GM23338 (cell line): ENCODE measurements around the gene LRRC4B. TPM values are rescaled to one million over a fixed set of nuclear protein-coding genes. Genes with fewer than 3 reads are reported as not detected.

Experiments used
- ATAC-seq: fragments of 200-7000 bp; cut with Tn5 transposase; 3 replicates; pipeline ENCODE4 v1.9.1; 2020
- DNase-seq: peaks from one replicate; pipeline ENCODE4 v3.0.0-alpha.2; 2015; ENCODE audit warnings: low spot score
- H2AFZ ChIP-seq: fragments of 200-600 bp; sonication (generic); 2 replicates; pipeline ENCODE4 v1.8.0; 2016; ENCODE audit warnings: antibody characterized with exemption, mild to moderate bottlenecking, moderate library complexity
- H3F3A ChIP-seq: fragments of 200-600 bp; sonication (generic); replicated peaks from 2 replicates; pipeline ENCODE4 v1.8.0; 2017; ENCODE audit warnings: antibody characterized with exemption, mixed run types, low read depth
- H3K27ac ChIP-seq: fragments of 200-600 bp; sonication (generic); 2 replicates; pipeline ENCODE4 v1.6.1; 2016; ENCODE audit warnings: low read depth
- H3K27me3 ChIP-seq: fragments of 200-600 bp; sonication (generic); 2 replicates; pipeline ENCODE4 v1.8.0; 2016; ENCODE audit warnings: mild to moderate bottlenecking, mixed run types, moderate library complexity; ENCODE audit not compliant: insufficient read depth
- H3K36me3 ChIP-seq: fragments of 200-600 bp; sonication (generic); 2 replicates; pipeline ENCODE4 v1.8.0; 2016; ENCODE audit warnings: mild to moderate bottlenecking; ENCODE audit not compliant: insufficient read depth
- H3K4me1 ChIP-seq: fragments of 200-600 bp; sonication (generic); 2 replicates; pipeline ENCODE4 v1.8.0; 2016; ENCODE audit warnings: mild to moderate bottlenecking, moderate library complexity; ENCODE audit not compliant: insufficient read depth
- H3K4me2 ChIP-seq: fragments of 200-600 bp; sonication (generic); 2 replicates; pipeline ENCODE4 v1.7.1; 2017; ENCODE audit warnings: mixed run types
- H3K4me3 ChIP-seq: fragments of 200-600 bp; sonication (generic); 2 replicates; pipeline ENCODE4 v1.6.1; 2016; ENCODE audit warnings: mixed run types
- H3K79me2 ChIP-seq: fragments of 200-600 bp; sonication (generic); replicated peaks from 2 replicates; pipeline ENCODE4 v1.8.0; 2017; ENCODE audit warnings: mild to moderate bottlenecking; ENCODE audit not compliant: insufficient read depth
- H3K9me2 ChIP-seq: fragments of 200-600 bp; sonication (generic); 2 replicates; pipeline ENCODE4 v1.8.0; 2017; ENCODE audit not compliant: insufficient read depth
- H4K20me1 ChIP-seq: fragments of 200-600 bp; sonication (generic); replicated peaks from 2 replicates; pipeline ENCODE4 v1.8.0; 2017; ENCODE audit warnings: mild to moderate bottlenecking; ENCODE audit not compliant: insufficient read depth
- H3K27ac Mint-ChIP-seq: 2 replicates; pipeline ENCODE4 v1.8.0; 2020; ENCODE audit warnings: inconsistent platforms, mild to moderate bottlenecking, moderate library complexity, mixed read lengths
- H3K27me3 Mint-ChIP-seq: 3 replicates; pipeline ENCODE4 v1.8.0; 2022; ENCODE audit warnings: low read depth, mild to moderate bottlenecking, moderate library complexity, mixed read lengths, inconsistent platforms; ENCODE audit not compliant: insufficient read depth, poor library complexity
- H3K36me3 Mint-ChIP-seq: 3 replicates; pipeline ENCODE4 v1.8.0; 2021; ENCODE audit warnings: low read depth, mild to moderate bottlenecking, inconsistent platforms, moderate library complexity, mixed read lengths
- H3K4me1 Mint-ChIP-seq: 3 replicates; pipeline ENCODE4 v1.8.0; 2020; ENCODE audit warnings: mild to moderate bottlenecking, inconsistent platforms, mixed read lengths
- H3K4me3 Mint-ChIP-seq: 3 replicates; pipeline ENCODE4 v1.8.0; 2021; ENCODE audit warnings: moderate library complexity, mild to moderate bottlenecking, inconsistent platforms, mixed read lengths
- H3K9me3 Mint-ChIP-seq: 3 replicates; pipeline ENCODE4 v1.8.0; 2020; ENCODE audit warnings: moderate library complexity, mild to moderate bottlenecking, inconsistent platforms, mixed read lengths
- EZH2phosphoT487 ChIP-seq: fragments of 200-600 bp; sonication (generic); IDR thresholded peaks from one replicate; pipeline ENCODE4 v1.8.1; 2018; ENCODE audit warnings: antibody characterized with exemption; ENCODE audit not compliant: unreplicated experiment
- JUNB ChIP-seq: IDR thresholded peaks from one replicate; pipeline ENCODE4 v1.6.1; 2016; ENCODE audit warnings: antibody characterized with exemption; ENCODE audit not compliant: unreplicated experiment
- ZNF114 ChIP-seq: fragments of 250-450 bp; sonication (Bioruptor Pico); IDR thresholded peaks from 2 replicates; pipeline ENCODE4 v1.5.0; 2020; ENCODE audit warnings: mild to moderate bottlenecking, moderate library complexity
- ZNF331 ChIP-seq: fragments of 250-450 bp; sonication (Bioruptor Pico); IDR thresholded peaks from 2 replicates; pipeline ENCODE4 v1.5.0; 2020; ENCODE audit warnings: low read depth, mild to moderate bottlenecking, moderate library complexity
- polyA plus RNA-seq: library from polyadenylated mRNA; unstranded; fragments of >200 nt; fragmentation: Nextera tagmentation; extraction: Ambion mirVana; gene quantifications from 2 replicates; pipeline ENCODE4 v1.2.1, GENCODE V29; 2016
- total RNA-seq: library from RNA; depleted of rRNA; stranded (reverse); fragments of >200 nt; shearing (Covaris generic); gene quantifications from 2 replicates; pipeline ENCODE4 v1.2.3, GENCODE V29; 2014
- TF ChIP-seq, protein P1 (sequence below): fragments of 250-450 bp; sonication (Bioruptor Pico); IDR thresholded peaks from 2 replicates; pipeline ENCODE4 v1.5.0; 2020; ENCODE audit warnings: mild to moderate bottlenecking, moderate library complexity
- TF ChIP-seq, protein P2 (sequence below), 2 experiments: fragments of 200-600 bp in 1 of 2; sonication (generic) in 1 of 2; conservative IDR thresholded peaks; 2 replicates each; pipeline versions ENCODE4 v1.5.1 to v1.6.1; 2016 to 2017; ENCODE audit warnings: antibody characterized with exemption in 2 of 2, low read depth in 2 of 2, mild to moderate bottlenecking in 2 of 2, moderate library complexity in 1 of 2

LRRC4B gene
- total and polyA plus RNA-seq, 2 experiments from 2014 or later, result 2.0 to 13.2 TPM

DNA sequence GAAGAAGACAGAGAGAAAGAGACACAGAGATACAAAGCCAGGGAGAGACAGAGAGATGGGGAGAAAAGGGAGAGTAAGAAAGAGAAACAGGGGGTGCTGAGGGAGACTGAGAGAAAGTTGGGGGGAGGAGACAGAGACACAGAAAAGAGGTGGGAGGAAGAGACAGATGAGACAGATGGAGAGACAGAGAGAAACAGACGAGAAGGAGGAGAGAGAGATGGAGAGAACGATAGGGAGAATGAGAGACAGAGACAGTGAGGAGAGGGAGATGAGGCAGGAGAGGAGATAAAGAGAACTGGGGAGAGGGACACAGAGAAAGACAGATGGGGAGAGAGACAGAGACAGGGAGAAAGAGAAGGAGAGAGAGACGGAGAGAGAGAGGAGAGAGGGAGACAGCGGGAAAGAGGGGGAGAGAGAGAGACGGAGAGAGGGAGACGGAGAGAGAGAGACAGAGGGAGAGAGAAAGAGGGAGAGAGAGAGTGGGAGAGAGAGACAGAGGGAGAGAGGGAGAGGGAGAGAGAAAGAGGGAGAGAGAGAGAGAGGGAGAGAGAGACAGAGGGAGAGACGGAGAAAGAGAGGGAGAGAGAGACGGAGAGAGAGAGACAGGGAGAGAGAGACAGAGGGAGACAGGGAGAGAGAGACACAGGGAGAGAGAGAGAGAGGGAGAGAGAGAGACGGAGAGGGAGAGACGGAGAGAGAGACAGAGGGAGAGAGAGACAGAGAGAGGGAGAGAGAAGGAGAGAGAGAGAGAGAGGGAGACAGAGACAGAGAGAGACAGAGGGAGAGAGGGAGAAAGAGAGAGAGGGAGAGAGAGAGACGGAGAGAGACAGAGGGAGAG lies 69.8 kb downstream of the LRRC4B start (continued):
- TF ChIP-seq, protein P1, sequence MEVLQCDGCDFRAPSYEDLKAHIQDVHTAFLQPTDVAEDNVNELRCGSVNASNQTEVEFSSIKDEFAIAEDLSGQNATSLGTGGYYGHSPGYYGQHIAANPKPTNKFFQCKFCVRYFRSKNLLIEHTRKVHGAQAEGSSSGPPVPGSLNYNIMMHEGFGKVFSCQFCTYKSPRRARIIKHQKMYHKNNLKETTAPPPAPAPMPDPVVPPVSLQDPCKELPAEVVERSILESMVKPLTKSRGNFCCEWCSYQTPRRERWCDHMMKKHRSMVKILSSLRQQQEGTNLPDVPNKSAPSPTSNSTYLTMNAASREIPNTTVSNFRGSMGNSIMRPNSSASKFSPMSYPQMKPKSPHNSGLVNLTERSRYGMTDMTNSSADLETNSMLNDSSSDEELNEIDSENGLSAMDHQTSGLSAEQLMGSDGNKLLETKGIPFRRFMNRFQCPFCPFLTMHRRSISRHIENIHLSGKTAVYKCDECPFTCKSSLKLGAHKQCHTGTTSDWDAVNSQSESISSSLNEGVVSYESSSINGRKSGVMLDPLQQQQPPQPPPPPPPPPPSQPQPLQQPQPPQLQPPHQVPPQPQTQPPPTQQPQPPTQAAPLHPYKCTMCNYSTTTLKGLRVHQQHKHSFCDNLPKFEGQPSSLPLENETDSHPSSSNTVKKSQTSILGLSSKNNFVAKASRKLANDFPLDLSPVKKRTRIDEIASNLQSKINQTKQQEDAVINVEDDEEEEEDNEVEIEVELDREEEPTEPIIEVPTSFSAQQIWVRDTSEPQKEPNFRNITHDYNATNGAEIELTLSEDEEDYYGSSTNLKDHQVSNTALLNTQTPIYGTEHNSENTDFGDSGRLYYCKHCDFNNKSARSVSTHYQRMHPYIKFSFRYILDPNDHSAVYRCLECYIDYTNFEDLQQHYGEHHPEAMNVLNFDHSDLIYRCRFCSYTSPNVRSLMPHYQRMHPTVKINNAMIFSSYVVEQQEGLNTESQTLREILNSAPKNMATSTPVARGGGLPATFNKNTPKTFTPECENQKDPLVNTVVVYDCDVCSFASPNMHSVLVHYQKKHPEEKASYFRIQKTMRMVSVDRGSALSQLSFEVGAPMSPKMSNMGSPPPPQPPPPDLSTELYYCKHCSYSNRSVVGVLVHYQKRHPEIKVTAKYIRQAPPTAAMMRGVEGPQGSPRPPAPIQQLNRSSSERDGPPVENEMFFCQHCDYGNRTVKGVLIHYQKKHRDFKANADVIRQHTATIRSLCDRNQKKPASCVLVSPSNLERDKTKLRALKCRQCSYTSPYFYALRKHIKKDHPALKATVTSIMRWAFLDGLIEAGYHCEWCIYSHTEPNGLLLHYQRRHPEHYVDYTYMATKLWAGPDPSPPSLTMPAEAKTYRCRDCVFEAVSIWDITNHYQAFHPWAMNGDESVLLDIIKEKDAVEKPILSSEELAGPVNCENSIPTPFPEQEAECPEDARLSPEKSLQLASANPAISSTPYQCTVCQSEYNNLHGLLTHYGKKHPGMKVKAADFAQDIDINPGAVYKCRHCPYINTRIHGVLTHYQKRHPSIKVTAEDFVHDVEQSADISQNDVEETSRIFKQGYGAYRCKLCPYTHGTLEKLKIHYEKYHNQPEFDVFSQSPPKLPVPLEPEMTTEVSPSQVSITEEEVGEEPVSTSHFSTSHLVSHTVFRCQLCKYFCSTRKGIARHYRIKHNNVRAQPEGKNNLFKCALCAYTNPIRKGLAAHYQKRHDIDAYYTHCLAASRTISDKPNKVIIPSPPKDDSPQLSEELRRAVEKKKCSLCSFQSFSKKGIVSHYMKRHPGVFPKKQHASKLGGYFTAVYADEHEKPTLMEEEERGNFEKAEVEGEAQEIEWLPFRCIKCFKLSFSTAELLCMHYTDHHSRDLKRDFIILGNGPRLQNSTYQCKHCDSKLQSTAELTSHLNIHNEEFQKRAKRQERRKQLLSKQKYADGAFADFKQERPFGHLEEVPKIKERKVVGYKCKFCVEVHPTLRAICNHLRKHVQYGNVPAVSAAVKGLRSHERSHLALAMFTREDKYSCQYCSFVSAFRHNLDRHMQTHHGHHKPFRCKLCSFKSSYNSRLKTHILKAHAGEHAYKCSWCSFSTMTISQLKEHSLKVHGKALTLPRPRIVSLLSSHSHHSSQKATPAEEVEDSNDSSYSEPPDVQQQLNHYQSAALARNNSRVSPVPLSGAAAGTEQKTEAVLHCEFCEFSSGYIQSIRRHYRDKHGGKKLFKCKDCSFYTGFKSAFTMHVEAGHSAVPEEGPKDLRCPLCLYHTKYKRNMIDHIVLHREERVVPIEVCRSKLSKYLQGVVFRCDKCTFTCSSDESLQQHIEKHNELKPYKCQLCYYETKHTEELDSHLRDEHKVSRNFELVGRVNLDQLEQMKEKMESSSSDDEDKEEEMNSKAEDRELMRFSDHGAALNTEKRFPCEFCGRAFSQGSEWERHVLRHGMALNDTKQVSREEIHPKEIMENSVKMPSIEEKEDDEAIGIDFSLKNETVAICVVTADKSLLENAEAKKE, result no peak
- TF ChIP-seq, protein P2, sequence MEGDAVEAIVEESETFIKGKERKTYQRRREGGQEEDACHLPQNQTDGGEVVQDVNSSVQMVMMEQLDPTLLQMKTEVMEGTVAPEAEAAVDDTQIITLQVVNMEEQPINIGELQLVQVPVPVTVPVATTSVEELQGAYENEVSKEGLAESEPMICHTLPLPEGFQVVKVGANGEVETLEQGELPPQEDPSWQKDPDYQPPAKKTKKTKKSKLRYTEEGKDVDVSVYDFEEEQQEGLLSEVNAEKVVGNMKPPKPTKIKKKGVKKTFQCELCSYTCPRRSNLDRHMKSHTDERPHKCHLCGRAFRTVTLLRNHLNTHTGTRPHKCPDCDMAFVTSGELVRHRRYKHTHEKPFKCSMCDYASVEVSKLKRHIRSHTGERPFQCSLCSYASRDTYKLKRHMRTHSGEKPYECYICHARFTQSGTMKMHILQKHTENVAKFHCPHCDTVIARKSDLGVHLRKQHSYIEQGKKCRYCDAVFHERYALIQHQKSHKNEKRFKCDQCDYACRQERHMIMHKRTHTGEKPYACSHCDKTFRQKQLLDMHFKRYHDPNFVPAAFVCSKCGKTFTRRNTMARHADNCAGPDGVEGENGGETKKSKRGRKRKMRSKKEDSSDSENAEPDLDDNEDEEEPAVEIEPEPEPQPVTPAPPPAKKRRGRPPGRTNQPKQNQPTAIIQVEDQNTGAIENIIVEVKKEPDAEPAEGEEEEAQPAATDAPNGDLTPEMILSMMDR (conservative IDR thresholded peaks at IDR 0.05; ENCODE audit: low read depth in 2 of 2), result no peak
- TF ChIP-seq EZH2phosphoT487 (no peak), ZNF331 (CRISPR knock-in tag) (no peak), JUNB (no peak)

DNA sequence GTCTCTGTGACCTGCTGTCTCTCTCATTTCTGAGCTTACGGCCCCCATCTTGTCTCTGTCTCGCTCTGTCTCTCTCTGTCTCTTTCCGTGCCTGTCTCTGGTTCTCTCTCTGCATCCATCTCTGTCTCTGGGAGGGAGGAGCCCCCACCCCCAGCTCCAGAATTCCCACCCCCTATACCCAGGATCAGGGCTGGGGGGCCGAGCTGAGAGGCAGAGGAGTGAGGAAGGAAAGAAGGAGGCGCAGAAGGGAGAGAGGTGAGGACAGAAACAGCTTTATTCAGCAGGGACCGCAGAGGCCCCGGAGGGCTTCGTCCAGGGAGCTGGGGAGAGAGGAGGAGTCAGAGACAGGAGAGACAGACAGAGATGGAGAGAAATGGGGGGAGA lies 71.2 kb downstream of the LRRC4B start:
- H3K36me3 ChIP-seq, result no peaks in the 10 kb centered on the region
- H3K27me3 ChIP-seq, result peaks cover 85% of the 10 kb centered on the region
- no peaks in the 10 kb centered on the region for H3K9me2 ChIP-seq
- Mint-ChIP-seq H3K36me3 (peaks cover 31% of the 10 kb centered on the region), H3K4me1 (no peaks in the 10 kb centered on the region), H3K9me3 (peaks cover 58% of the 10 kb centered on the region), H3K4me3 (no peak overlapping the region), H3K27ac (no peak overlapping the region), H3K27me3 (peaks cover 10% of the 10 kb centered on the region)
- no peaks in the 10 kb centered on the region for H3F3A ChIP-seq
- H3K79me2 ChIP-seq, result no peaks in the 10 kb centered on the region
- H3K4me3 ChIP-seq, result no peak overlapping the region
- TF ChIP-seq, protein P2 (conservative IDR thresholded peaks at IDR 0.05; ENCODE audit: low read depth in 2 of 2), result no peak
- TF ChIP-seq ZNF114 (CRISPR knock-in tag), result no peak
- H2AFZ ChIP-seq, result no peak overlapping the region
- peaks cover 7% of the 10 kb centered on the region; the same call in 1 of the 2 replicates for H3K4me1 ChIP-seq
- H3K27ac ChIP-seq, result no peak overlapping the region
- DNase-seq (no peak), ATAC-seq (no peak)
- no peak overlapping the region; the same call in 1 of the 2 replicates for H3K4me2 ChIP-seq
- no peaks in the 10 kb centered on the region for H4K20me1 ChIP-seq
